C4-2B (cell line): ENCODE results near the gene SLC26A2.

Experiments
- CTCF ChIP-seq: fragments of 450-650 bp; conservative IDR thresholded peaks from 2 replicates; pipeline ENCODE4 v1.5.1; 2017; ENCODE audit warnings: mild to moderate bottlenecking
- ZFX ChIP-seq: fragments of 450-650 bp; IDR thresholded peaks from 2 replicates; pipeline ENCODE4 v1.6.1; 2017

- no peak for TF ChIP-seq CTCF
- no peak for TF ChIP-seq ZFX
These were observed 72.8 kb downstream of the SLC26A2 start for GRCh38 chr5:150033334-150033733.
